ENCODE measurements around the gene RASGRP2.

DNA sequence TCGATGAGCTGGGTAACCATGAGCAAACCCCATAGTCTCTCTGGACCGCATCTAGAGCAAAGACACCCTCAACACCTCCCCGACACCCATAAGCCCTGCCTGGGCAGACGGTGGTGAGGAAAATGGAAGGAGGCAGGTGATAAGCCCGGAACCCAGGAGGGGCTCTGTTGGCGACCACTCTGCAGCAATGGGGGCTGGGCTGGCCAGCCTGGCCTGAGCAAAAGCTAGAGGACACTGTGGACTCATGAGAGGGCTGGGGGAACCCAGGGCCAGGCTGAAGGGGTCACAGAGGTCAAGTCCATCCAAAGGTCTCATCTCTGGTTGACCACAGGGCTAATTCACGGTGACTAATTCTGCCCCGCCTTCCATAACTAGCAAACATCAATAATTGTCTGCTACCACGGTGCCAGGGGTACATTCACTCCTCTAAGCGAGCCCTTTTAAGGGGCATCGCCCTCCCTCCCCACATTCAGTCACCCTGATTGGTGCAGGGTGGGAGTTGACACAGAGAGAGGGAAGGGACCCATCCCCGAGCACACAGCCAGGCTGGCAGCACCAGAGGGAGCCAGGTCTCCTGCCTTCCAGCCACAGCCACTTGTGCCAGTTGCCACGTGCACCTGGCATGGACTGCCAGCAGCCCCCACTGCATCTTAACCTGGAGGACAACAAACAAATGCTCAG lies 11.9 kb upstream of the RASGRP2 start:
- no peak for TF ChIP-seq POLR2AphosphoS5 (IDR thresholded peaks at IDR 0.05)
- TF ChIP-seq, protein P1, sequence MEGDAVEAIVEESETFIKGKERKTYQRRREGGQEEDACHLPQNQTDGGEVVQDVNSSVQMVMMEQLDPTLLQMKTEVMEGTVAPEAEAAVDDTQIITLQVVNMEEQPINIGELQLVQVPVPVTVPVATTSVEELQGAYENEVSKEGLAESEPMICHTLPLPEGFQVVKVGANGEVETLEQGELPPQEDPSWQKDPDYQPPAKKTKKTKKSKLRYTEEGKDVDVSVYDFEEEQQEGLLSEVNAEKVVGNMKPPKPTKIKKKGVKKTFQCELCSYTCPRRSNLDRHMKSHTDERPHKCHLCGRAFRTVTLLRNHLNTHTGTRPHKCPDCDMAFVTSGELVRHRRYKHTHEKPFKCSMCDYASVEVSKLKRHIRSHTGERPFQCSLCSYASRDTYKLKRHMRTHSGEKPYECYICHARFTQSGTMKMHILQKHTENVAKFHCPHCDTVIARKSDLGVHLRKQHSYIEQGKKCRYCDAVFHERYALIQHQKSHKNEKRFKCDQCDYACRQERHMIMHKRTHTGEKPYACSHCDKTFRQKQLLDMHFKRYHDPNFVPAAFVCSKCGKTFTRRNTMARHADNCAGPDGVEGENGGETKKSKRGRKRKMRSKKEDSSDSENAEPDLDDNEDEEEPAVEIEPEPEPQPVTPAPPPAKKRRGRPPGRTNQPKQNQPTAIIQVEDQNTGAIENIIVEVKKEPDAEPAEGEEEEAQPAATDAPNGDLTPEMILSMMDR (IDR thresholded peaks at IDR 0.05) = no peak

Measured in upper lobe of left lung (tissue), 4 donors.